Common myeloid progenitor, CD34-positive (primary cell): Measurements from ENCODE around the gene SAP25.
A peak's percentile ranks its signal among the peaks of the same experiment; 100 is the strongest.

Experiments
- CTCF ChIA-PET: fragments of 350-600 bp; sonication (Branson Sonifier 250); formaldehyde crosslinking; loops from one replicate; lab custom pipeline; 2021; ENCODE audit warnings: antibody characterized with exemption; lab: Charles Lee
- POLR2A ChIA-PET: fragments of 350-600 bp; sonication (Branson Sonifier 250); formaldehyde crosslinking; loops from one replicate; lab custom pipeline; 2021; ENCODE audit warnings: antibody characterized with exemption; lab: Charles Lee
- DNase-seq, 3 donors: peaks; one replicate each; pipeline versions ENCODE4 v3.0.0 to v3.0.0-alpha.2; 2013
- H3K27ac ChIP-seq, 2 experiments: 1 replicate in 1 of 2; 2 replicates in 1 of 2; pipeline ENCODE4 v1.7.0; 2013; ENCODE audit warnings: inconsistent platforms in 2 of 2, low read length in 2 of 2, mild to moderate bottlenecking in 2 of 2, low read depth in 1 of 2, moderate library complexity in 1 of 2; ENCODE audit not compliant: severe bottlenecking in 2 of 2, insufficient read depth in 1 of 2, poor library complexity in 1 of 2
- H3K27me3 ChIP-seq, 5 experiments: replicated peaks in 2 of 5; 1 replicate in 3 of 5; 2 replicates in 2 of 5; pipeline versions ENCODE4 v1.6.1 to v1.7.0; 2013; ENCODE audit warnings: low read length in 4 of 5, mild to moderate bottlenecking in 2 of 5, moderate library complexity in 2 of 5, inconsistent platforms in 1 of 5; ENCODE audit not compliant: insufficient read depth in 5 of 5, control insufficient read depth in 4 of 5
- H3K36me3 ChIP-seq, 4 experiments: 1 replicate in 2 of 4; 2 replicates in 2 of 4; pipeline versions ENCODE4 v1.6.1 to v1.7.0; 2013; ENCODE audit warnings: low read length in 3 of 4, control low read depth in 1 of 4, mild to moderate bottlenecking in 1 of 4; ENCODE audit not compliant: control insufficient read depth in 4 of 4, insufficient read depth in 4 of 4
- H3K4me1 ChIP-seq, 4 experiments: 1 replicate in 3 of 4; 2 replicates in 1 of 4; pipeline versions ENCODE4 v1.6.1 to v1.7.1; 2013; ENCODE audit warnings: low read length in 3 of 4, mild to moderate bottlenecking in 3 of 4, control low read depth in 1 of 4, inconsistent platforms in 1 of 4, moderate library complexity in 1 of 4; ENCODE audit not compliant: control insufficient read depth in 4 of 4, insufficient read depth in 4 of 4; ENCODE audit errors: control extremely low read depth in 1 of 4
- H3K4me3 ChIP-seq, 7 experiments: 1 replicate in 4 of 7; 2 replicates in 3 of 7; pipeline versions ENCODE4 v1.5.1 to v1.7.0; 2013; ENCODE audit warnings: mild to moderate bottlenecking in 7 of 7, low read length in 6 of 7, moderate library complexity in 6 of 7, inconsistent platforms in 2 of 7, low read depth in 2 of 7, control low read depth in 1 of 7; ENCODE audit not compliant: insufficient read depth in 4 of 7, control insufficient read depth in 1 of 7; ENCODE audit errors: extremely low read depth in 1 of 7
- H3K9me3 ChIP-seq, 5 experiments: 1 replicate in 4 of 5; 2 replicates in 1 of 5; pipeline versions ENCODE4 v1.6.1 to v1.7.1; 2013; ENCODE audit warnings: low read length in 4 of 5, mild to moderate bottlenecking in 2 of 5, inconsistent platforms in 1 of 5, low read depth in 1 of 5, moderate library complexity in 1 of 5; ENCODE audit not compliant: control insufficient read depth in 4 of 5, insufficient read depth in 2 of 5; ENCODE audit errors: control extremely low read depth in 1 of 5
- WGBS: methylation state at CpG from one replicate; pipeline ENCODE4 v1.1.5; 2013; ENCODE audit not compliant: insufficient coverage; 5-methylcytosine and 5-hydroxymethylcytosine counted together

SAP25 gene

GRCh38 chr7:100570954-100571828, 2.5 kb downstream of the SAP25 start:
- Histone ChIP-seq H3K27ac (no peak overlapping the region), H3K4me1 (peaks cover 0 to 43% (median 39%) of the 10 kb centered on the region in 4 experiments), H3K9me3 (no peaks in the 10 kb centered on the region), H3K27me3 (no peaks in the 10 kb centered on the region), H3K36me3 (peaks cover 2 to 48% (median 32%) of the 10 kb centered on the region in 4 experiments), H3K4me3 (no peak overlapping the region)
- POLR2A ChIA-PET = interaction anchor here (4.8 kb wide), 1 partner anchor 13 kb away, joined by 34 read pairs; the partner anchor contains the start of genes FBXO24 and LRCH4
- no peak for DNase-seq
- CTCF ChIA-PET = interaction anchor here (0.6 to 1.7 kb wide), 6 partner anchors 10 to 1149 kb away, joined by 3 to 7 read pairs (median 4); no protein-coding TSS in a partner anchor
- WGBS = 97% methylated on average over 15 of the region's 26 CpGs

DNA sequence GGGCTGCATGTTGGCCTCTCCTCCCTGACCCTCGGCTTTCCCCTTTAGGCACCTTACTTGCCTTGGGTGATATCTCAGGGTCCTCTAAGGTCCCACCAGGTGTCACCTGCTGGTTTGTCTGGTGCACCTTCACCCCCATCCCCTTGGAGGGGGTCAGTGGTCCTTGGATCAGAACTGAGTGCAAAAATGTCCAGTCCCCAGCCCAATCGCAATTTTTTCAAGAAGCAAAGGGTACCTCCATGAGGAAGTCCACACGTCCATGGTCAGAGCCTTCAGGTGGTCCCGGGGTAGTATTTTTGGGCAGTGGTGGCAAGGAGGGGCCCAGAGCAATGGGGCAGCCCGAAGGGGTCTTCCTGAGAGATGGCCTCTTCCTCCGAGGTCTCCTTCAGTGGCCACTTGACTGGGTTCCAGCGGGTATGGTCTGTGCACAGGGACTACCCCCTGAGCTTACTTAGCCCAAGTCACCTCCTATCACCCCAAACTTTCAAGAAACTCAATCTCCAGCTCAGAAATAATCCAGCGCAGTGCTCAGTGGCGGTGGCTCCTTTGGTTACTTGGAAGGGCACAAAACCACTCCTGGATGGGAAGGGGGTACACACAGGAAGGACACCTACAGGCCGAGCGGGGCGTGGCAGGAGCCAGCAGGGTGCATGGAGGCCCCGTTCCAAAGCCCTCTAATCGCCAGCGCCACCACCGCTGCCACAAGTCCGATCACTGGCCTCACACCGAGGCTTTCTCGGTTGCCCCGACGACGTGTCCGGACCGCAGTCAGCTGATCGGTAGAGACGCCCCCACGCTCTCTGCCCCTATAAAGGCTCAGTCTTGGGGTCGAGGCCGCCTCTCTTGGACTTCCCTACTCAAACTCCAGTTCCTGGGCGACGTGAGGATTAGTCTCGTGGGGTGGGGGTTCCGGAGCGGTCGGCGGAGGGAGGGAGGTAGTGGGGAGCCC, 4.5 kb downstream of the SAP25 start:
- peaks cover 0 to 46% (median 40%) of the 10 kb centered on the region in 4 experiments for H3K4me1 ChIP-seq
- no peaks in the 10 kb centered on the region for H3K27me3 ChIP-seq
- peaks cover 2 to 29% (median 12%) of the 10 kb centered on the region in 4 experiments for H3K36me3 ChIP-seq
- ChIA-PET POLR2A (interaction anchor here (4.8 kb wide), 1 partner anchor 16 kb away, joined by 34 read pairs; the partner anchor contains the start of genes FBXO24 and LRCH4), CTCF (interaction anchor here (0.7 to 12.6 kb wide), 6 partner anchors 10 to 108 kb away, joined by 3 to 242 read pairs (median 6); partner anchors contain the start of genes FBXO24 and LRCH4)
- H3K27ac ChIP-seq = no peak overlapping the region
- WGBS = 26% methylated on average over 24 of the region's 36 CpGs
- H3K9me3 ChIP-seq = no peaks in the 10 kb centered on the region
- peak overlapping the region in 5 of 7 experiments; percentile 0 to 62 (median 51) for H3K4me3 ChIP-seq
- DNase-seq = peak; percentile 46 to 79 (median 66)

DNA sequence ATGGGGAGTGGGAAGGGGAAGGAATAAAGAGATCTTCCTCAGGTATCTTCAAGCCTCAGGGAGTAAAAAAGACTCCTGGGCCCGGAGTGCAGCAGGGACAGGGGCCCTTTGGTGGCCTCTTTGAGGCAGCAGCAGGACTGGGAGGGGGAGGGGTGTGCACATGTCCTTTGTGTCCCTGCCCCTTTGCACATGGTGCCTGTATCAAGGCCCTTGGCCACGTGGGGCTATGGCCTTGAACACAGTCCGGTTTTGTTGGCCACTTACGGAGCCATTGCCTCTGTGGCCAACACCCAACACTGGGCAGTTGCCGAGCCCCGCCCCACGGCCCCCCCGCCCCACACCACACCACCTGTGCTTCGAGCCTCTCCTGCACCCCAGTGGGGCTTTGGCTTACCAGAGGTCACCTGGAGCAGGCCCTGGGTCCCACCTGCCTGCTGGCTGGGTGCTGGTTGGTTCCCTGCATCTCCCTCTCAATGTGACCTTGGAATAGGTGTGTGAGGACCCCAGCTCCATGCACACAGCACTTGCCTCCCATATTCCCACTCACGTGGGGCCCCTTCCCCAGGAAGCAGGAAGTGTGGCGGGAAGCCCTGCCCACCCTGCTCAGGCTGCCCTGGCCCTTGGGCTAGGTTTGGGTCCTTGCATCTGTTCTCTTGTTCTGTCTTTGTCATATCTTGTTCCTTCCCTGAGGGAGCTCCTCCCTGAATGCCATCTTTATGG, 5.4 kb downstream of the SAP25 start:
- ChIA-PET POLR2A (interaction anchor here (4.8 kb wide), 1 partner anchor 16 kb away, joined by 34 read pairs; the partner anchor contains the start of genes FBXO24 and LRCH4), CTCF (interaction anchor here (0.7 to 12.6 kb wide), 7 partner anchors 9 to 107 kb away, joined by 3 to 242 read pairs (median 4); partner anchors contain the start of genes FBXO24 and LRCH4)
- peaks cover 2 to 24% (median 8%) of the 10 kb centered on the region in 4 experiments for H3K36me3 ChIP-seq
- H3K27ac ChIP-seq = no peak overlapping the region
- H3K4me3 ChIP-seq = no peak overlapping the region
- peaks cover 0 to 51% (median 43%) of the 10 kb centered on the region in 4 experiments for H3K4me1 ChIP-seq
- DNase-seq = no peak
- 83% methylated on average over 8 of the region's 11 CpGs for WGBS
- no peaks in the 10 kb centered on the region for H3K9me3 ChIP-seq
- H3K27me3 ChIP-seq = no peaks in the 10 kb centered on the region

DNA sequence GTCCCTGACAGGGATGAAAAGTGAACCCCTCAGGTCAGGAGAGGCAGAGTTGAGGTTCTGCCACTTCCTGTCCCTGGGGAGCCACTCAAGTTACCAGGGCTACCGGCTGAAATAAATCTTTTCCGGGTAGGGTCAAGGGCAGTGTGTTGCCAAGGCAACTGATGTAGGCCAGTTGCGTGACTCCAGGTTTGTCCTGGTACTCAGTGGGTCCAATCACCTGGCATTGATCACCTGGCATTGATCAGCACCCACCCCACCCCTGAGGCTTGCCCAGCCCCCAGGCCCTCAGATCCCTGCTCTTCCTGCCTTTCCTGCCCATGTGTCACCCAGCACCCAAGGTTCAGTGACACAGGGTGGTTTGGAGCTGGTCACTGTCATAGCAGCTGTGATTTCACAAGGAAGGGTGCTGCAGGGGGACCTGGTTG, 5.9 kb downstream of the SAP25 start:
- DNase-seq = no peak
- CTCF ChIA-PET = interaction anchor here (1.5 to 13.7 kb wide), 8 partner anchors 8 to 102 kb away, joined by 4 to 242 read pairs (median 19); partner anchors contain the start of genes FBXO24, LRCH4 and SPACDR
- Histone ChIP-seq H3K36me3 (peaks cover 2 to 24% (median 6%) of the 10 kb centered on the region in 4 experiments), H3K27me3 (no peaks in the 10 kb centered on the region), H3K4me3 (no peak overlapping the region), H3K27ac (no peak overlapping the region), H3K9me3 (no peaks in the 10 kb centered on the region), H3K4me1 (peaks cover 0 to 51% (median 43%) of the 10 kb centered on the region in 4 experiments)
- WGBS = 80% methylated on average over 1 of the region's 3 CpGs
- POLR2A ChIA-PET = no interaction called here

DNA sequence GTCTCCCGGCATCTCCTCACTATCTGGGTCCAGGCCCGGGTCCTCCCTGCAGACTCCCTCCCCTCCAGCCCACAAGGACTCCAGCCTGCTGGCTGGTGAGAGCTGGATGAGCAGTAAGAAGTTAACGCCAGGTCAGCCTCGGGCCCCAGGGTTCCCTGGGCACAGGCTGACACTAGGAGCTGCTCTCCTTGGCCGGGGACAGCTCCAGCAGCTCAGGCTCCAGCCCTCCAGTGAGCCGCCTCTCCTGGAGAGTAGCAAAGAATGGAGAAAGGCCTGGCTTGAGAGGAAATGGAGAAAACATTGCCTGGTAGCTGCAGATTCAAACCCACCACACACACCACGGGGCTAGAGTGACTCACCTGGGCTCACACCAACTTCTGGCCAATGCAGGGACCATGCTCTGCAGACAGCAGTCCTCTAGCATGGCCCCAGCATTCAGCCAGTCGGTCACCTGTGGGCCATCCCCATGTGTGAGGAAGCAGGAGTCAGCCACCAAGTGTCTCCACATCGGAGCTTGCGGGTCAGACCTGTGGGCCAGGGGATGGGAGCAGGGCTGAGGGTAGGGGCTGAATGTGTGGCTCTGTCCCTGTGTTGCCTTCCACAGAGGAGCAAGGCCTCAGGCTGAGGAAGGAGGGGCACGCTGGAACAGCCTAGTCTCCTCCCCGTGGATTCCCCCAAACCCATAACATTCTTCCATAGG, 6.5 kb downstream of the SAP25 start:
- 69% methylated on average over 4 of the region's 12 CpGs for WGBS
- Histone ChIP-seq H3K27ac (no peak overlapping the region), H3K27me3 (no peaks in the 10 kb centered on the region), H3K4me3 (no peak overlapping the region), H3K4me1 (peaks cover 0 to 51% (median 43%) of the 10 kb centered on the region in 4 experiments), H3K9me3 (no peaks in the 10 kb centered on the region), H3K36me3 (peaks cover 0 to 24% (median 7%) of the 10 kb centered on the region in 4 experiments)
- no peak for DNase-seq
- ChIA-PET POLR2A (no interaction called here), CTCF (interaction anchor here (1.0 to 13.7 kb wide), 8 partner anchors 11 to 101 kb away, joined by 3 to 242 read pairs (median 18); partner anchors contain the start of genes FBXO24, LRCH4 and SPACDR)
